RPMI8226 (cell line): Measurements from ENCODE around the gene NIPAL4.
"Not testable (repeated sequence)": the region's sequence is repeated elsewhere in the genome, so short reads cannot be mapped to it uniquely, and the experiment has no call there.

Source experiments
- DNase-seq: peaks from one replicate; pipeline ENCODE4 v3.0.0-alpha.2; 2015

NIPAL4 gene

GRCh38 chr5:157463621-157464518 is 3.9 kb downstream of the NIPAL4 start:
- DNase-seq: no peak

DNA sequence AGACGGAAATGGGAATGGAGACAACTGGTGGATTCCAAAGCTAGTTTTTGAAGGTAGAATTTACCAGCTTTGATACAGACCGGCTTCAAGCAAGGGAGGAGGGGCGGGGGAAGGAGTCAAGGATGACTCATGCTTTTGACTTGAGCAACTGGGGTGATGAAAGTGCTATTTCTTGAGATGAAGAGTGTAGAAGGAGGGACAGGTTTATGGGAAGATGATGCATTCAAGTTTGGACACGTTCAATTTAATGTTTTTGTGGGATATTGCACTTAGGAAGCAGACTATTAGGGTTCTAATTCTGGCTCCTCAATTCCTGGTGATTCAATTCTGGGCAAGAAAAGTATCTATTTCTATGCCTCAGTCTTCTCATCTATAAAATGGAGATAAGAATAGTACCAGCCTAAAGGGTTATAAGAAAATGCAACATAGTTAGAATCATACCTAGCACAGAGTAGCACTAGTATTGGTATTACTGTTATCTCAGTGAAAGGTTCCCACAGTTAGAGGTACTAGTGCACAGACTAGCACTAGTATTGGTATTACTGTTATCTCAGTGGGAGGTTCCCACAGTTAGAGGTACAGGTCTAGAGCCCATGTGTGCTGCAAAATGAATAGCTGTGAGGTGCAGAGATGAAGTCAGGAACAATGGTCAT is 4.6 kb downstream of the NIPAL4 start:
- DNase-seq: peak; percentile 23

DNA sequence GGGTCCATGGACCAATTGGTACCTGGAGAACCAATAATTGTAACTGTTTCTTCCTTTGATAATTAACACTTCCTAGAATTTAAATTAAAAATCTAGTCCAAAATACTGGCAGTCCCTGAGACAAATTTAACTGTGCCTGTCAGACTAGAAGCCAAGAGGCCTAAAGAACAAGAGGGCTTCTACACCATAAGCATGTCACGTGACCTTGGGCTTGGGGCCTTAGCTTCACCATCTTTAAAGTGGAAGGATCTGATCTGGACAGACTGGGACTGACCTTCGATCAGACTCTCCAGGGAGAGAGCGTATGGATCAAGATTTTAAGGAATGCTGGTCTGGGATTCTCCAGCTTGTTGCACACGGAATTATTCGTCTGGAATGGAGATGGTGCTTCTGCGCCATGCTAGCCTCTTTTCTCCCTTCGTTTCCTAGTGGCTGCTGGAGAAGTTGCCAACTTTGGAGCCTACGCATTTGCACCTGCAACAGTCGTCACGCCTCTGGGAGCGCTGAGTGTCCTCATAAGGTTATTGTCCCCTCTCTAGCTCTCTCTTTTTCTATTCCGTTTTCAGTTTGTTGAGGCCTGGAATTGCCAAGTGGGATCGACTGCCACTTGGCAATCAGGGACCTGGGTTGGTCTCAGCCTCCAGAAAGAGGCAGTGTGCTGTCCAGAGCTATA is 8.4 kb downstream of the NIPAL4 start:
- no peak for DNase-seq

GRCh38 chr5:157469073-157469472 is 9.1 kb downstream of the NIPAL4 start:
- no peak for DNase-seq

DNA sequence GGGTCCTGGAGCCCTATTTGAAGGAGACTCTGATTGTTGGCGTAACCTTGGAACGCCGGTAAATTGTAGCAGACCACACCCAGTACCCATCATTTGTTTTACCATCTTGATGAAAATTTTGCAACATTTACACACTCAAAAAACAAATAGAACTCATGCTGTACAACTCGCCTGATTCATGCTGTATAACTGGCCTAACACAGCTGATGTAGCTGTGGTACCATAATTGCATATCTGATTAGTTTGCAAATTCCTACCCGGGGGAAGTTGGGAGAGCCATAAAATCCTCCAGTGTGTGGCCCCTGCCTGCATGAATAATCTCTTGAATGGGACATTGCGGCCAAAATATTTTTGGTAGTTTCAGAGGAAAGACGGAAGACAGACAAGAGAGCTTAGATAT is 9.7 kb downstream of the NIPAL4 start:
- DNase-seq: no peak

- DNase-seq: no peak
Measured at GRCh38 chr5:157470631-157471030, 10.6 kb downstream of the NIPAL4 start.

DNA sequence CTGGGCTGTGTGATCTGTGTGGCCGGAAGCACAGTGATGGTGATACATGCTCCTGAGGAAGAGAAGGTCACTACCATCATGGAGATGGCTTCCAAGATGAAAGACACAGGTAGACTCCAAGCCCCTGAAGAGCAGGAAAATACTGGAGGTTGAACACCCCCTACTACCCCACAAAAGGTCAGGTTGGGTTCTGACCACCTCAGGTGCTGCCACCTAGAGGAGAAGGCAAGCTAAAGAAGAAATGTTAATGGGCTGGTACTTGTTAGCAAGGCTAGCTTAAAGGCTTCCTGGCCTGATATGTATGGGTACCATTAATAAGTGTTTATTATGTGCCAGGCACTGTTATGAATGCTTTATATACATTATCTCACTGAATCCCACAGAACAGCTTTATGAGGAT is 11.7 kb downstream of the NIPAL4 start:
- peak; percentile 47 for DNase-seq

- no peak for DNase-seq
Measured at GRCh38 chr5:157473383-157474320, 13.6 kb downstream of the NIPAL4 start.

- no peak for DNase-seq
Measured at GRCh38 chr5:157475432-157475831, 15.4 kb downstream of the NIPAL4 start.

GRCh38 chr5:157476702-157477408 is 16.8 kb downstream of the NIPAL4 start:
- DNase-seq: peak; percentile 69

DNA sequence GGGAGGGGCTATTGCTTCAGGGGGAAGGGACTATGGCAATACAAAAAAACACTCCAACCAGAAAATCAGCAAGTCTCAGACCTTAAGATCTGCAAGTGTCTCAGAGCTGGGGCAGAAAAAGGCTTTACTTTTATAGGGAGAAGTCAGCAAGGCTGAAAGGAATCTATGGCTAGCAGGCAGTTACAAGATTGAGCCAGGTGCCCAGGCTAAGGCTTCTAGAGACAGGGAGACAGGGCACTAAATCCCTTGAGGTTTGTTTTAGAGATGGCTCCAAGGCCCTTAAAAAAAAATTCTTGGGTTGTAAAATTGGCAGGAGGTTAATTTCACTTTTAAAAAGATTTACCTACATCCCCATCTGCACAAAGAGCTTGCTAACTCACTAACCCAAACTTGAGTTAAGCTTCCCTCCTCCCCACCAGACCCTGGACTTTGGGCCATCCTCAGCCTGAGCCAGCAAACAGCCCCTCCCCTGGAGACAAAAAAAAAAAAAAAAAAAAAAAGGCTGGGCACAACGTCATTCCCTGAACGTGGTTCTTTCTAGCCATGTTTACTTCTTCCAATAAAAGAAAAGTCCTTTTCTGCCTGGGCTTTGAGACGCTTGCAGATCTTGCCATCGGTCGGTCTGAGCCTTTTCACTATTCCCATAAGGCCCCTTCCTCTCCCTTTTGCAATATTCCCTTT is 17.9 kb downstream of the NIPAL4 start:
- DNase-seq: no peak

- no peak for DNase-seq
Measured at GRCh38 chr5:157478726-157479125, 18.7 kb downstream of the NIPAL4 start.

DNA sequence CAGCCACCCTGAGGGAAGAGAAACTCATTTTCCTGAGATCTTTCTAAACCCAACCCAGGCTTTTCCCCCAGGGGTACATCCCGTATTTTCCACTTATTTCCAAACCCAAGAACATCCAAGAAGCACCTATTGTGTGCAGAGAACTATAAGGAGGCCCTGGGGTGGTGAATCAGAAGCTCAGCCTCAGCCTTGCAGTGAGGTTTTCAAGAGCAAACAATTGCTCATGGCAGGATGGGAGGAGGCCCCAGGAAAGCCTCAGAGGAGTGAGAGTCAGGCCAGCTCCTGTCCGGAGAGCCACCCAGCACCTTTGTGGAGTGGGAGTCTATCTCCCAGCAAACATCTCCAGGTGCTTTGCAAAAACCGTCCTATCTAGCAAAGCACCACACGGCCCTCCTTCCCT is 19.2 kb downstream of the NIPAL4 start:
- DNase-seq: no peak

DNA sequence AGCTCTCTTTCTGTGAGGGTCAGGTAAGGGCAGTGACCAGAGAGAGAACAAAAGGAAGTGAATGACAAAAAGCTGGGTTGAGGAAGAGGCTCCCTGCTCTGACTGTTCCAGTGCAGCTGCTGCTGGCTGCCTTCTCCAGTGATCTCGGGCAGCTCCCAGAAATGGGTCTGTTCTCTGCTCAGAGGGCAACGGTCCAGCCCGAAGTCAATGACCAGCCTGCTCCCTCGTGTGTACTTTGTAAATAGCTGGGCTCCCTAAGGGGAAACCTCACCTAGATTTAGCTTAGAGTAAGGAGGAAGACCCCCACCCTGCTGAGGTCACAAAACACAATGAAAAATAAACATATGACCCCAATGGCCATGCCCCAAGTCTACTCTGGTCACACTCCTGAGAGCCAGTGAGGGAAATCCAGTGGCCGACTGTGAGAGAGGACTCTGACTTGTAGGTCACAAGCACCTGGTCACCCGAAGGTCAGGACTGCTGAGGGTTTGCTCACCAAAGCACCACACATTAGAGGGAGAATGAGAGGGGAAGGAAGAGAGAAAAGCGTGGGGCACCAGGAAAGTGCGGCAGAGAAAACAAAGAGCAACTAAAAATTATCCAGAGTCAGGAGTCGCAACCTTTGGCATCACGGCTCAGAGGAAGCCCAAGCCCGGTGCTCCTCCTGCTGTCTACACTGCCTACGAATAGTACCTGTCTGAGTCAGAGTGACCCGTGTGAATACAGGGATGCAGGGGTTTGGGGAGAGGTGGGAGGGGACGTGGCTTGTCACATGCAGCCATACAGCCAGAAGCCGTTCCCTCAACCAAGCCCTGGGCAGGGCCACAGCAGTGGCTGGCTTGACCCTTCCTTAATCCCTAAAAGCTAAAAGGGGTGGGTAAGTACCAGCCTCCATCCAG is 19.8 kb downstream of the NIPAL4 start:
- no peak for DNase-seq

GRCh38 chr5:157481265-157481664 is 21.3 kb downstream of the NIPAL4 start:
- DNase-seq: peak; percentile 88

DNA sequence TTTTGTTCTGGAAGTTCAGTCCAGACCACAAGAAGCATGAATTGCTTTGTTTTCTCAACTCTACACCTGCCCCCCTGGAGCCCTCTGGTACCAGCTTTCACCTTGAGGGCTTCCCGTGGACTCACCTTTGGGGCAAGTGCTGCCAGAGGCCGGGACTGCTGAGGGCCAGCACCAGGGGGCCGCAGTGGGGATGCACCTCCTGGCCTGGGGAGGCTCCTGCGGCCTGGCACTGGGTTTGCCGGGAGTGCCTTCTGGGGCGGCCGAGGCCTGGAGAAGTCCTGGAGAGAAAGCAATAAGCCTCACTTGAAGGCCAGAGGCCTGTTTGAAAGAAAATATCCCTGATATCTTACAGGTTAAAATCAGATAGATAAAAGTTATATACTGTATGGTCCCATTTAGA is 21.7 kb downstream of the NIPAL4 start:
- DNase-seq: no peak

- not testable (repeated sequence) for DNase-seq
Measured at GRCh38 chr5:157482702-157483101, 22.7 kb downstream of the NIPAL4 start.

GRCh38 chr5:157484768-157485167 is 24.8 kb downstream of the NIPAL4 start:
- DNase-seq: peak; percentile 59

DNA sequence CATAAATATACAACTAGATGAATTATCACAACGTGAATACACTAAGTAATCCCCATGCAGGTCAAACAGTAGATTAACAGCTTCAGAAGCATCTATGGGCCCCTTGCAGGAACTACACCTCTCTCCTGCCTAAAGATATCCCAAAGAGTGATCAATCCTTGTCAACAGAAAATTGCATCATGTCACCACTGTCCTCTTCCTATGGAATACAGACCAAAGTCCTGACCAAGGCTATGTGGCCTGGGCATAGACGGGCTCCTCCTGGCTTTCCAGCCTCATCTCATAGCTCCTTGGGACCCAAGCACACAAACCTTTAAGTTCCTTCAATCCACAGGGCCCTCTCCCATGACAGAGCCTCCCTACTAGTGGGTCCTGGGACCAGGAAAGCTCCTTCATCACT is 25.3 kb downstream of the NIPAL4 start:
- DNase-seq: no peak

DNA sequence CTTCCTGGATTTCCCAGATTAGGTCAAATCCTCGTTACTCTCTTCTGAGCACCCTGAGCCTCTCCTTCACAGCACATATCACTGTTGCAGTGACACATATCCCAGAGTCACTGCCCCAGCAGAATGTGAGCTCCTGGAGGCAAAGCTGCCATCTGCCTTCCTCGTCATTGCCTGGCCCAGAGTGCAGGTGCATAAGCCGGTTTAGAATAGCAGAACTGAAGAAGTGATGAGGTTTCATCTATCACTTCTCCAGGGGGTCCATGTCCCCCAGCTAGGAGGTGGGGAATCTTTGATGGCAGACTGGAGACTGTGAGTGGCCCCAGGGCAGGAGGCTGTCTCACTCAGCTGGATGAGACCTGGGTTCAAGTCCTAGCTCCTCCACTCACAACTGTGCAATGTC is 25.8 kb downstream of the NIPAL4 start:
- peak; percentile 81 for DNase-seq
